SK-N-SH (cell line): ENCODE results near the gene NHERF2. TPM values are rescaled to one million over a fixed set of nuclear protein-coding genes. Genes with fewer than 3 reads are reported as not detected.

ENCODE experiments used
- CTCF ChIA-PET: fragments of 300-600, 350-600 bp; formaldehyde crosslinking; extraction: SDS; loops from one replicate; lab custom pipeline; 2021; lab: Yijun Ruan, JAX
- POLR2A ChIA-PET: fragments of 350-600 bp; sonication (Branson Sonifier 250); formaldehyde crosslinking; extraction: SDS; loops from one replicate; lab custom pipeline; 2020; ENCODE audit warnings: antibody characterized with exemption, inconsistent platforms; lab: Yijun Ruan, JAX
- DNase-seq: peaks from one replicate; pipeline ENCODE4 v3.0.0; 2012
- H2AFZ ChIP-seq: fragments of 200-600 bp; sonication (generic); 2 replicates; pipeline ENCODE4 v1.8.1; 2016; ENCODE audit warnings: antibody characterized with exemption, mild to moderate bottlenecking, low read depth
- H3F3A ChIP-seq: fragments of 200-600 bp; sonication (generic); replicated peaks from 2 replicates; pipeline ENCODE3; 2016; ENCODE audit warnings: antibody characterized with exemption, mild to moderate bottlenecking; ENCODE audit not compliant: insufficient read depth
- H3K27ac ChIP-seq, 2 experiments: fragments of 200-500 bp in 1 of 2; fragments of 200-600 bp in 1 of 2; sonication (Bioruptor generic) in 1 of 2; sonication (generic), shearing (Covaris generic) in 1 of 2; 2 replicates each; pipeline versions ENCODE4 v1.5.1 to v1.6.1; 2014 to 2016; ENCODE audit warnings: low read depth in 2 of 2, inconsistent platforms in 1 of 2, low read length in 1 of 2, mild to moderate bottlenecking in 1 of 2, mixed read lengths in 1 of 2
- H3K27me3 ChIP-seq: fragments of 200-600 bp; sonication (generic), shearing (Covaris generic); 2 replicates; pipeline ENCODE4 v1.6.1; 2016; ENCODE audit warnings: mixed run types; ENCODE audit not compliant: insufficient read depth
- H3K36me3 ChIP-seq, 2 experiments: fragments of 200-500 bp in 1 of 2; fragments of 200-600 bp in 1 of 2; sonication (Bioruptor generic) in 1 of 2; sonication (generic) in 1 of 2; replicated peaks in 1 of 2; 2 replicates each; pipeline versions ENCODE3 to v1.5.1; 2014 to 2016; ENCODE audit warnings: low read length in 1 of 2, mild to moderate bottlenecking in 1 of 2; ENCODE audit not compliant: insufficient read depth in 2 of 2, control insufficient read depth in 1 of 2
- H3K4me1 ChIP-seq, 2 experiments: fragments of 200-500 bp in 1 of 2; fragments of 200-600 bp in 1 of 2; sonication (Bioruptor generic) in 1 of 2; sonication (generic), shearing (Covaris generic) in 1 of 2; 2 replicates each; pipeline versions ENCODE4 v1.5.1 to v1.6.1; 2014 to 2016; ENCODE audit warnings: low read depth in 1 of 2, low read length in 1 of 2, mixed run types in 1 of 2; ENCODE audit not compliant: insufficient read depth in 2 of 2, control insufficient read depth in 1 of 2
- H3K4me2 ChIP-seq: fragments of 200-600 bp; sonication (generic), shearing (Covaris generic); 2 replicates; pipeline ENCODE4 v1.6.1; 2017; ENCODE audit warnings: mixed run types
- H3K4me3 ChIP-seq, 2 experiments: fragments of 200-500 bp in 1 of 2; fragments of 200-600 bp in 1 of 2; sonication (Bioruptor generic) in 1 of 2; sonication (generic), shearing (Covaris generic) in 1 of 2; 2 replicates each; pipeline versions ENCODE4 v1.5.1 to v1.8.1; 2014 to 2016; ENCODE audit warnings: low read depth in 2 of 2, inconsistent platforms in 1 of 2, low read length in 1 of 2, mild to moderate bottlenecking in 1 of 2, mixed read lengths in 1 of 2, moderate library complexity in 1 of 2
- H3K79me2 ChIP-seq: fragments of 200-600 bp; sonication (generic); 2 replicates; pipeline ENCODE4 v1.8.1; 2017; ENCODE audit warnings: mild to moderate bottlenecking; ENCODE audit not compliant: insufficient read depth
- H3K9ac ChIP-seq: fragments of 200-600 bp; sonication (generic); 2 replicates; pipeline ENCODE4 v1.6.1; 2017; ENCODE audit warnings: mixed run types
- H3K9me2 ChIP-seq: fragments of 200-600 bp; sonication (generic); 2 replicates; pipeline ENCODE4 v1.6.1; 2017; ENCODE audit warnings: mixed run types
- H3K9me3 ChIP-seq: fragments of 200-600 bp; sonication (generic); 2 replicates; pipeline ENCODE4 v1.6.1; 2017; ENCODE audit warnings: mixed run types, mild to moderate bottlenecking, moderate library complexity
- H4K20me1 ChIP-seq: fragments of 200-600 bp; sonication (generic); 2 replicates; pipeline ENCODE4 v1.6.1; 2017; ENCODE audit warnings: mild to moderate bottlenecking, mixed run types; ENCODE audit not compliant: insufficient read depth
- ELF1 ChIP-seq: IDR thresholded peaks from 2 replicates; pipeline ENCODE4 v1.4.0; 2012
- EZH2phosphoT487 ChIP-seq: fragments of 200-600 bp; sonication (generic); IDR thresholded peaks from 2 replicates; pipeline ENCODE4 v1.6.1; 2017; ENCODE audit warnings: low read depth, mixed run types, mild to moderate bottlenecking, antibody characterized with exemption, moderate library complexity, borderline replicate concordance
- FOXM1 ChIP-seq: IDR thresholded peaks from 2 replicates; pipeline ENCODE4 v1.4.0; 2012; ENCODE audit warnings: low read depth, mild to moderate bottlenecking
- MAX ChIP-seq: IDR thresholded peaks from 2 replicates; pipeline ENCODE4 v1.4.0; 2012; ENCODE audit warnings: low read depth
- MXI1 ChIP-seq: IDR thresholded peaks from 2 replicates; pipeline ENCODE4 v1.6.1; 2012; ENCODE audit warnings: mild to moderate bottlenecking, low read depth, low read length, improper control_type of control experiment
- NFIC ChIP-seq: IDR thresholded peaks from 2 replicates; pipeline ENCODE4 v1.4.0; 2012; ENCODE audit warnings: borderline replicate concordance
- POLR2AphosphoS5 ChIP-seq: IDR thresholded peaks from 2 replicates; pipeline ENCODE4 v1.6.1; 2012; ENCODE audit warnings: low read depth, low read length
- REST ChIP-seq: IDR thresholded peaks from 2 replicates; pipeline ENCODE4 v1.6.1; 2012; ENCODE audit warnings: mild to moderate bottlenecking, low read depth, low read length, moderate library complexity
- SMC3 ChIP-seq: IDR thresholded peaks from 2 replicates; pipeline ENCODE4 v1.6.1; 2012; ENCODE audit warnings: low read depth, low read length, improper control_type of control experiment
- TCF12 ChIP-seq: IDR thresholded peaks from 2 replicates; pipeline ENCODE4 v1.4.0; 2012
- USF1 ChIP-seq: IDR thresholded peaks from 2 replicates; pipeline ENCODE4 v1.4.0; 2012; ENCODE audit warnings: low read depth, borderline replicate concordance
- ZBTB33 ChIP-seq: IDR thresholded peaks from 2 replicates; pipeline ENCODE4 v1.4.0; 2012; ENCODE audit warnings: low read depth, borderline replicate concordance
- WGBS: methylation state at CpG from one replicate; pipeline ENCODE4 v1.1.6; 2017; ENCODE audit warnings: low lambda C conversion rate; 5-methylcytosine and 5-hydroxymethylcytosine counted together
- polyA plus RNA-seq, 3 experiments: library from polyadenylated mRNA; depleted of rRNA; stranded (reverse); fragments of >200 nt; gene quantifications; 2 replicates each; pipeline ENCODE4 v1.2.3, GENCODE V29; 2012

NHERF2 gene
- polyA plus RNA-seq, 1 of the 3 experiments (the other 2 are of a cell fraction) = 53.8 TPM

GRCh38 chr16:2062801-2063200, 36.1 kb downstream of the NHERF2 start:
- Histone ChIP-seq H3F3A (no peaks in the 10 kb centered on the region), H3K4me2 (no peak overlapping the region), H3K4me3 (no peak overlapping the region), H2AFZ (no peak overlapping the region), H3K79me2 (no peaks in the 10 kb centered on the region), H3K9me3 (no peaks in the 10 kb centered on the region), H3K9me2 (no peaks in the 10 kb centered on the region), H3K9ac (no peak overlapping the region), H3K4me1 (no peaks in the 10 kb centered on the region), H4K20me1 (no peaks in the 10 kb centered on the region), H3K27ac (no peak overlapping the region), H3K27me3 (no peaks in the 10 kb centered on the region), H3K36me3 (peaks cover 8 to 64% of the 10 kb centered on the region in 2 experiments)
- ChIA-PET CTCF (interaction anchor here (0.9 to 2.0 kb wide), 3 partner anchors 15 to 78 kb away, joined by 3 to 6 read pairs (median 4); partner anchors contain the start of genes NTHL1 and TSC2), POLR2A (interaction anchor here (2.2 kb wide), 1 partner anchor 15 kb away, joined by 9 read pairs; the partner anchor contains the start of genes NTHL1 and TSC2)
- 97% methylated on average over 6 of the region's 28 CpGs for WGBS
- no peak for TF ChIP-seq EZH2phosphoT487
- TF ChIP-seq NFIC = no peak
- no peak for TF ChIP-seq MXI1
- TF ChIP-seq SMC3 = no peak
- no peak for TF ChIP-seq FOXM1
- no peak for TF ChIP-seq ELF1
- TF ChIP-seq ZBTB33 = no peak
- no peak for TF ChIP-seq MAX
- no peak for TF ChIP-seq REST
- no peak for TF ChIP-seq USF1
- no peak for TF ChIP-seq TCF12
- no peak for TF ChIP-seq POLR2AphosphoS5
- DNase-seq = no peak
